Fibroblast of upper back skin (primary cell): ENCODE measurements around the gene PHLDB2.
A peak's percentile ranks its signal among the peaks of the same experiment; 100 is the strongest.

Source experiments
- DNase-seq: peaks from one replicate; pipeline ENCODE4 v3.0.0-alpha.2; 2013

The PHLDB2 gene

DNA sequence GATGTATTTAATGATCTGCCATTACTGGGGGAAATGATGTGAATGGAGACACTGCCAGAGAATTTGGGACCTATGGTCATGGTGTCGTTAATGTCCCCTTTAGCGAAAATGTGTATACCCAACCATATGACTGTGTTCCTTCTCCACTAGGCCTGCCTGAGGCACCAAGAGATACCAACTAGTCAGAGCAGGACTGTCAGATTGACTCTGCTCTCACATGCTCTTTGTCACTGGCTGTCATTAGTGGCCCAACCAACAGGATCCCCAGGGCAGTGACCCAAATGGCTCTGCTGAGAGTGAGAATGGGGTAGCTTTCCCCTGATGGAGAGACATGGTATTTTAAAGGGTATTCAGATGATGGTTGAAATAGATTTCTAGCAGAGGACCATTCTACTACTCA, 142.5 kb downstream of the PHLDB2 start:
- DNase-seq = no peak

DNA sequence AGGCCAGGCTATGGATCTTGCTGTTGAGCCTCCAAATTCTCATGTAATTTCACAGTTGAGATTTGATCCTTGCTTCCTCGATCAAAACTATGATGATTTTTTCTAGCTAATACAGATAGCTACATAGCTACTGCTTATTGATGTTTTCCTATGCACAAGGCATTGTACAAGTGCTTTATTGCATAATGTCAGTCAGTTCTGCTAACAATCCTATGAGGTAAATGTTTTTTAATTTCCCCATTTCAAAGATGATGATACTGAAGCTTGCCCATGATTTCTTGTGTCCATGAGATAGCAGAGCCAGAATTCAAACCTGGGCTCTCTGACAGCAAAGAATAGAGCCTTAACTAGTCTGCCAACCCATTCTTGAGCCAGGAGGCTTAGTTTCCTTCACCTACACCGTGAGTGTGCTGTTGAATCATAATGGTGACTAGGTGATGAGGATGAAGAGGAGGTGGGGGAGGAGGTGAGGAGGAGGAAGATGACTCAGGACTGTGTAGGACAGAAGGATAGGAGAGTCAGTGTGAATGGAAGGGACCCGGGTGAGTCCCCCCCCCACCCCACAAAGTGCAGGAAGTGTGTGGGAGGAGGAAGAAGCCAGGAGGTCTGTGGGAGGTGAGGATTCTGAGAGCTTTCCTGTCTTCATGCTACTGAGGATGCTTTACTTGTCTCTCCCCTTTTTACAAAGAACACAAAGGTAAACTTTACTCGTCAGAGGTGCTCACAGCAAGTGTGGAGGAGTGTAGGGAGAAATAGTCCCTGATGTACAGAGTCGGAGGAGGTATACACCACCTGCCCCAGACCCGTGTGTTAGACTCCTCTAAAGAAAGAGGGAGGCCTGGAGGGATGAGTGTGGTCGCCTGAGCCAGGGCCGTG, 143.3 kb downstream of the PHLDB2 start:
- peak; percentile 35 for DNase-seq

DNA sequence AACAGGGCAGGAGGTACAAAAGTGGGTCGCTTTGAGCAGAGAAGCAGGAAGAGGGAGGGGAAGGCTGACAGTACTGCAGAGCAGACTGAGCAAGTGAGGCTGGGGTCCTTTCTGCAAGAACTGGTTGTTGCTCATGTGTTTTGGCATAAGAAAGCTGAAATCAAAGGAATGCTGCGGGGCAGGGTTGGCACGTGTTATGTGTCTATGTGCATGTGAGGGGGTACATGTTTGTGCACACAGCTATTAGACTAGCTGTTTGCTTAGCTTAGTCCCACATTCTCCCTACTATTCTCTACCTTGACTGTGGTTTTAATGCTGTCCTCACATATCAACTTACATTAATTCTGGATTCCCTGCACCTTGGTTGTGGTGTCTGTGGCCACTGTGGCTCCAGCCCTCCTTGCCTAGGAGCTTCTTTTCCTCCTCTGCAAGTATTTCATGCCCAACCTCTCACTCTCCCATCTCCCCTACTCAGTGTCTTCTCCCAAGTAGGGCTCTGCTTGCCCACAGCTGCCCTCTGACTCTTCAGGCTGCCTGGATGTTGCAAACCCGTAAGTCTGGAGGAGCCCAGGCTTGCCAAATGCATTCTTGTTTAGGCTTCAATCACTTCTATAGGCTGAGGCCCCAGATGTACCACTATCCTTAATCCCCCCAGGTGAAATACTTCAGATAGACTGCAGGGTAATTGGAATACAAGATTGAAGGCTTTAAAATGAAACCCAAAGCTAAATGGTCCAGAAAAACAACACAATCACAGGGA, 144.4 kb downstream of the PHLDB2 start:
- no peak for DNase-seq

DNA sequence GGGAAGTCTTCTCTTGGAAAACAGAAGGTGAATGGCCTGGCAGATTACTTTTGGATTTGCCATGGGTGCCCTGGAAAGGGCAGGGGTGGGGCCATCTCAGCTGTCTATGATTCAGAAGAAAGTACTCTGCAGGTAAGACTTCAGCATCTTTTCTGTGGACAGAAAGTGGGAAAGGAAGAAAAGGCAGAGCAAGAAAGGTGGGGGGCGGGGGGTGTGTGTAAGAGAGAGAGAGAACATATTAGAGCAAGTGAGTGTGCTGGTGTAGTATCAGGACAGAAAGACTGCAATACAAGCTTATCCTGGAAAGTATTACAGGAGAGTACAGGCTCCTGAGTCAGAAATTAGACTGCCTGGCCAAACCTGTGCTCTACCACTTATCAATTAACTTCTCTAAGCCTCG, 145.1 kb downstream of the PHLDB2 start:
- no peak for DNase-seq

DNA sequence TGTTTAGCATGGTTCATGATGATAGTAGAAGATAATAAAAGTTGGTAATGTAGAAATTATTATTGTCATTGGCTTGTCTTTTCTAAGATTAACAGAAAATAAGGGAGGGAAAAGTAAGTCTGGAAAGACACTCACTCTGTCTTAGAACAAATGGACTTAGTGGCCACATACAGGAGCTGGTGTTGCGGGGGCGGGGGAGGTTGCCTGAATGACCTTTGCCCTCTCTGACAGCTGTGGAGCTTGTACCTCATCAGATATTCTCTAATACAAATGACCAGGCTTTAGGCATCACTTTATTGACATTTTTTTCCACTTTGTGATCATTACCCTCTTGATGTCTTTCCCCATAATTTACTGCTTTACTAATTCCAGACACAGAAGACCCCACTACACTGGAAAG, 145.6 kb downstream of the PHLDB2 start:
- DNase-seq = no peak

DNA sequence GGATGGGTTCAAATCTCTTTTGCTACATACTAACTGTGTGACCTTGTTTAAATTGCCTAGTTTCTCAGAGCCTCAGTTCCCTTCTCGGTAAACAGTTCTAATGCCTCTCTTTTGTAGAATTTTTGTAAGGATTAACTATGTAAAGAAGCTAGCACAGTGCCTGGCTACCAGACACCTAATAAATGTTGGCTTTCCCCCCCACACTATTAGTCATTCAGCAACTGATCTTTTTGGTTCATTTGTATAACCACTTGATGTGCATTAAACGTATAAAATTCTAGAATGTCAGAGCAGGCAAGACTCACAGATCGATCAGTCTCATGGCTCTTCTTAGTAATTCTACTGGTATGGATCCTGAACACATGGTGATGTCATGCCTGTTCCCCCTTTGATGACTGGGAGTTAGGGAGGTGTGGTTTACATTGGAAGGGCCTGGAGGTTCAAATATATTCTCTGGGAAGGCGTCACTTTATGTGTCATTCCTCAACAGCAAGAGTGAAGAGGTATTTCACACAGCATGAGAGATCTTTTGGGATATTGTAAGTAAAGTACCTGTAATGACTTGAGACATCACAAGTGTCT, 146.1 kb downstream of the PHLDB2 start:
- peak; percentile 58 for DNase-seq

DNA sequence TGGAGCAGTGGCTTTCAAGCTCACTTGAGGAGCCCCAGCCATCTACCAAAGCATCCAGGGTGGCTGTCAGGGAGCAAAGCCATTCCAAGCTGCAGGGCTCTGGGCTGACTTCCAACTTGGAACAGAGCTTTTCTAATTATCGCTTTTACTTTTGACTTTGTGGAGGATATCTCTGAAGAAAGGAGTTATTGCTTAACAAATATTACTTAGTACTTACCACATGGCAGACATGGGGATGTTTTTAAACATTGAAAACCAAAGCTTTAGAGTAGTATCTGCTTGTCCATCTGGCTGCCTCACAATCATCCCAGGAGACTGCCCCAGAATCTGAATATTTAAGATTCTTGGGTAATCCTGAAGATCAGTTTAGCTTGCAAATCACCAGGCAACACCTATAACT, 148.6 kb downstream of the PHLDB2 start:
- peak; percentile 83 for DNase-seq

DNA sequence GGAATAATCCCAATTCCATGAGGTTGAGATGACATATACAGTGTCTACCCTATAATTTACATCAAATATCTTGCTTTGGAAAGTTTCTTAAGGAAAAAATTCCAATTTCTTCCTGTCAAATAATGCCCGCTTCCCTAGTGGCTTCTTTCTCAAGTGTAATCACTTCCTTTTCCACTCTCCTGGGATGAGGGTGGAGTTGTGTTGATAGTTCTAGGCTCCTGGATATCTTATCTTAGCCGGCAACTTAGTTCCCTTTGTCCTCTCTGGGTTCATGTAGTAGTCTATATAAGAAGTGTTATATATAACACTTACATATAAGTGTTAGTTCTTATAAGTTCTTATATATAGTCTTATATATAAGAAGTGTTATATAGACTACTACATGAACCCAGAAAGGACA, 150.6 kb downstream of the PHLDB2 start:
- DNase-seq = no peak

DNA sequence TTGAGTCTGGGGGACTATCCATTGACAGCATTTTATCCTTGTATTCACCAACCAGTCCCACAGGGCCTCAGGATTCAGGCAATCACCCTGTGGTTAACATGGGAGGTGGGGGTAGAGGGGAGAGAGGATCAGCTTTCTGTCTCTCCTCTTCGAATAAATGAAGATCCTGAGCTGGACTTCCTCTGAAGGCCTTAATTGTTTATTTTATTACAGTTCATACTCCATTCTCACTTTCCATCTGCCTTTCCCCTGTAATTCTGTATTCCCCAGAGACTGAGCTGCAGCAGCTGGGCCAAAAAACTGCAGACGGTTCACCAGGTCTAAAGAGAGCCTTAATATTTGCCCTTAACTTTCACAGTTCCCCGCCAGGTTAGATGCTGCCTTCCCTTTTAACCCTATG, 151.6 kb downstream of the PHLDB2 start:
- DNase-seq = no peak

DNA sequence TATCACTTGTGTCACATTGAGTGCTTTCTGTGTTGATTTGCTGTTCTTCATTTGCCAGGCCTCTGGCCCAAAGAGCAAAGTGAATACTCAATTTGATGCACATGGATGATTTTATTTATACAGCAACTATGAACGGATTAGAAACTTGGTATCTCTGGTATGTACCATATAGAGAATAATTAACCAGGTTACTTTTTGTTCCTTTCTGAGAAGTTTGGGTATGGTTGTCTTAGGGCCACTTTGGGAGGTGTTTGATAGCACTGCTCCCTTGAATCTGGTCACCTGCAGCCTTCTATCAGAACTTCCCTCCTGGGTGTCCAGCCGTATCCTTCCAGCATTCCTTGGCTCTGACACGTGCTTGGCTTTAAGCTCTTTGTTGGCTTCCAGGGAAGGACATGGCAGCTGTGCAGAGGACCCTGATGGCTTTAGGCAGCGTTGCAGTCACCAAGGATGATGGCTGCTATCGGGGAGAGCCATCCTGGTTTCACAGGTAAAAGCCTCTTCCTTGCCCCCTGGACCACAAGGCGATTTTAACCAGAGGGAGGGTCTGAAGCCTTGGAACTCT, 152.4 kb downstream of the PHLDB2 start:
- no peak for DNase-seq

DNA sequence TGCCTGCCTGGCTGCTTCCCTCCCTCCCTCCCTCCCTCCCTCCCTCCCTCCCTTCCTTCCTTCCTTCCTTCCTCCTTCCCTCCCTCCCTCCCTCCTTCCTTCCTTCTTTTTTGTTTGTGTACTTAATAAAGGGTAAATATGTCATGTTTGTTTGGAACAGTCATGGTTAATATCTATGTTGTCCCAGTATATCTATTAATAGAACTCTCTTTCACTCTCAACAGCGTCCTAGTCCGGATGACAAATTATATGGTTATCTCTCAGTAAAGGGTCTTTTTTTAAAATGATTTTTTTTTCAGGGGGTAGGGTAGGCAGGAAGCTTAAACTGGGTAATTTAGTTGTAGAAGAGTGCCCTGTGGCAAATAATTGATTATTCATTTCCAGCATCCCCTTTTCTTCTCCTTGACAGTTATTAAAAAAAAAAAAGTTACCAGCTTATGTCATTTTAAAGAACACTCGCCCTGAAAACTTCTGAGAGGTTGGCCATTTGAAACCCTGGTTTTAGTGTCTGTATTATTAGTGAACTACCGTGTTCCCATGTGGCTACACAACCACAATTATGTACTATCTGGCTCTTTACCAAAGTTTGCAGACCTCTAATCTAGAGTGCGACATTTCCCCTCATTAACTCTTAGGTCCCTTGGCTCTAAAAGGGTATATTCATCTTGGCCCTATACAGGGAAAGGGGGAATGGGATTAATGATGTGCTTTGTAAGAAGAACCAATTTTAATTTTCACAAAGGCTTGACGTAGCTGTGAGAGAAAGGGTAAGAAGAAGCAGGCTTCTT, 153.3 kb downstream of the PHLDB2 start:
- DNase-seq = no peak

DNA sequence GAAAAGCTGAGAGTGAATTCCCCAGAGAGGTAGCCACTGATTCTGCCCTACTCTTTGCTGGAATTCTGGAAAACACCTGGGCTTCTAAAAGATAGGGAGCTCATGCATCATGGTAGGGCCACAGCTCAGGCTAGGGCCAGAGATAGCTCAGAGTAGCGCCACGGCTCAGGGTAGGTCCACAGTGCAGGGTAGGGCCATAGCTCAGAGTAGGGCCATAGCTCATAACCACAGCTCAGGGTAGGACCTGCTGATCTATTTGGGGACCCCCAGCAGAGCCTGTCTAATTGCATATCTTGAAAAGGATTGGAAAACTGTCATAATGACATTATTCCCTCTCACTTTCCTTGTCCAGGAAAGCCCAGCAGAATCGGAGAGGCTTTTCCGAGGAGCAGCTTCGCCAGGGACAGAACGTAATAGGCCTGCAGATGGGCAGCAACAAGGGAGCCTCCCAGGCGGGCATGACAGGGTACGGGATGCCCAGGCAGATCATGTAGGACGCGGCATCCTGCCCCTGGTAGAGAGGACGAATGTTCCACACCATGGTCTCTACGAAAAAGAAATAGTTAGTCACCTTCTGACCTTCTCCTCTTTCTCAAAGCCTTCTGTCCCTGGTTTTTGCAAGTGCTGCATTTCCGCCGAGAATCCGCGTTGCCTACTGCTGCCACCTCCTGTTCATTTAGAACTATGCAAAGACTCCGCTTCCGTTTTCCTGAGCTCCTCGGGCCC, 154.2 kb downstream of the PHLDB2 start:
- peak; percentile 68 for DNase-seq

DNA sequence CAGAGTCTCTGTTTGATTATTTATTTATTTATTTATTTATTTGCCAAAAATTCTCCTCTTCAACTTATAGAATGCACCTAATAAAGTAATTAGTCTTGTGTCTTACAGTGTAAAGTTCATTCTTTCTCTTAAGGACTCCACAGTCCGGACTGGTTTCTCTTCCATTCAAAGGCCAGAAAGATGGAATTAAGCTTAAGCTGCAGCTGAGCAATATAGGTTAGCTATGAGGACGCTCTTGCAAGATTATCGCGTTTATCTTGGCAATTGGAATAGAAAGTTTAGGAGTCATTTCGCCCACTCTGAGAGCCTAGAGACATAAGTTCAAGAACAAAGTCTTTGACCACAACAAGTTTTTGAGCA, 154.7 kb downstream of the PHLDB2 start:
- no peak for DNase-seq

DNA sequence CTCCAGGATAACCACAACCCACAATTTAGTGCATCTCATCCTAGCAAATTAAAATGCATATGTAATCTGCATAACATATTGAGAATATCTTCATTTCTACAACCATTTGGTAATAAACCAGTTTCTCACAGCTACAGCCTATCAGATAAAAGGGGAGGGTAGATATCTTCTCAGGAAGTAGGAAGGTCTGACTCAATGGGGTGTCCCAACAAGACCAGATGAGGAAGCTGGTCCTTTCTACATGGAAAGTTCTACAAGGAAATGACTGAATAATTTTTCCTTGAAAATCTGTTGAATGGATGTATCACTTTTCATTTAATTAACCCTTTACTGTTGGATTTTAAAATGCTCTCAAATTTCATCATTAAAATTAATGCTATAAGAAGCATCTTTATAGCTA, 158.0 kb downstream of the PHLDB2 start:
- no peak for DNase-seq

DNA sequence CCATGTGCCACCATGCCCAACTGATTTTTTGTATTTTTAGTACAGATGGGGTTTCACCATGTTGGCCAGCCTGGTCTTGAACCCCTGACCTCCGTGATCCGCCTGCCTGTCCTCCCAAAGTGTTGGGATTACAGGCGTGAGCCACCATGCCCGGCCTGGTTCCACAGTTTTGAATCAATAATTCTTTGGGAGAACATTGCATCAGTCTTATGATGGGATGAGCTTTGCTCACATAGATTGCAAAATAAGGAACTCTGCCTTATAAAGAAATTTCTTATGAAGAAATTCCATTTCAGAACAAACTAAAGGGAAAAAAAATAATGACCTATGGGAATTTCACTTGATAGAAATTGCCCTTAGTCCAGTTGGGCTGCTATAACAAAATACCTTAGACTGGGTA, 159.6 kb downstream of the PHLDB2 start:
- DNase-seq = no peak

DNA sequence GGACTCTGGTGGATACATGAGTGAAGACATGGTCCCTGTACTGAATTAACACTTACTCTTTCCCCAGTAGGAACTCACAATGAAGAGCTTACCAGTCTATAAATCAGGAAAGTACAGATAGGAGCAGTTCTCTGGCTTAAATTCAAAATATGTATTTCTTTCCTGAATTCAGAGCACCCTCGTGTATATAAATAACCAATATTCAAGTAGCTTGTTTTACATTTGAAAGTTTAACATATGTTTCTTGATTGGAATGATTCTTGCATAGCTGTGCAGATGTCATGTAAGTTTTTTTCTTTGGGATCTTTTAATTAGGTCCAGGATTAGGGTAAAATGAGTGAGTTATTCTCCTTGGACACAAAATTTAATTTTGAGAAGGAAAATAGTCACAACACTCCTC, 160.7 kb downstream of the PHLDB2 start:
- no peak for DNase-seq

DNA sequence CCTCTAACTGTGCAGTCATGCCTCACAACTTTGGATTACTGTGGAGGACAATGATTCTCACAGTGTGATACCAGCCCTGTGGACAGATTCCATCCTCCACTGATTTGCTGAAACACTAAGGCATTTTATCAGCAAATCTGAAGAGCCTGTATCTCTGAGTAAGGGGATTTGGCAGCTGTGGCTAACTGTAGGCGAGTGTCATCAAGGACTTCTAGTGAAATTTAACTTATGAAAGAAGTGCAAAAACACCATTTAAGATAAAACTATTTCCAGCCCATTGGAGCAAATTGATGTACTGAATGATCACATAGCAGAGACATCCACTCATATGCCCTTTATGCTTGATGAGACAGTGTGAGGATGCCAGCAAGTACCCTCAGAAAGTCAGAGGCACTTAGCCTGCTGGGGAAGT, 161.6 kb downstream of the PHLDB2 start:
- no peak for DNase-seq
